WI38 (cell line): ENCODE measurements around the gene ARL13A.
"Not testable (repeated sequence)": the region's sequence is repeated elsewhere in the genome, so short reads cannot be mapped to it uniquely, and the experiment has no call there.

Experiments used
- H3K4me3 ChIP-seq: 2 replicates; pipeline ENCODE4 v1.5.1; 2011; ENCODE audit warnings: low read depth, mild to moderate bottlenecking, control low read depth, low read length
- CTCF ChIP-seq: IDR thresholded peaks from 2 replicates; pipeline ENCODE4 v1.5.1; 2012; ENCODE audit warnings: low read depth, mild to moderate bottlenecking, control low read depth, low read length

ARL13A gene

GRCh38 chrX:100984818-100985217 is 15.3 kb downstream of the ARL13A start:
- no peak for TF ChIP-seq CTCF

GRCh38 chrX:100990139-100990538 is 20.6 kb downstream of the ARL13A start:
- no peak overlapping the region for H3K4me3 ChIP-seq
- TF ChIP-seq CTCF, result no peak

More at GRCh38 chrX:100984818-100985217, 15.3 kb downstream of the ARL13A start:
- H3K4me3 ChIP-seq, result no peak overlapping the region

GRCh38 chrX:100994352-100995281 is 25.1 kb downstream of the ARL13A start:
- TF ChIP-seq CTCF, result no peak
- H3K4me3 ChIP-seq, result no peak overlapping the region

- H3K4me3 ChIP-seq, result no peak overlapping the region
- no peak for TF ChIP-seq CTCF
These were observed 26.0 kb downstream of the ARL13A start for GRCh38 chrX:100995469-100995868.

GRCh38 chrX:100999451-100999850 is 29.9 kb downstream of the ARL13A start:
- no peak for TF ChIP-seq CTCF
- H3K4me3 ChIP-seq, result no peak overlapping the region

GRCh38 chrX:101009090-101009489 is 39.6 kb downstream of the ARL13A start:
- no peak overlapping the region for H3K4me3 ChIP-seq
- TF ChIP-seq CTCF, result no peak

- H3K4me3 ChIP-seq, result not testable (repeated sequence)
These were observed 42.5 kb downstream of the ARL13A start for GRCh38 chrX:101012031-101012430.
